Measurements from ENCODE around the gene ZNF80.

- no peak for TF ChIP-seq TCF7L2 (IDR thresholded peaks at IDR 0.05; ENCODE audit: low read depth, low read length)
- no peak for TF ChIP-seq CTCF (IDR thresholded peaks at IDR 0.05)
Observed at GRCh38 chr3:114260152-114260551, 22.8 kb upstream of the ZNF80 start.
